K562 (cell line): Measurements from ENCODE around the gene C5AR2. TPM values are rescaled to one million over a fixed set of nuclear protein-coding genes. Genes with fewer than 3 reads are reported as not detected.

Experiments
- ATAC-seq: fragments of 200-7000 bp; cut with Tn5 transposase; 3 replicates; pipeline ENCODE4 v1.9.1; 2020; ENCODE audit warnings: moderate library complexity
- BruUV-seq: library from RNA; stranded (reverse); fragments of 400-500 nt; replicated peaks from 2 replicates; lab custom pipeline; 2021; lab: Mats Ljungman, UMichigan
- CTCF ChIA-PET: fragments of 300-600 bp; formaldehyde crosslinking; extraction: SDS; loops from one replicate; lab custom pipeline; 2021; ENCODE audit warnings: low intra/inter-chr PET ratio; lab: Yijun Ruan, JAX
- POLR2A ChIA-PET: fragments of 300-600, 350-650 bp; sonication (Branson Sonifier 250); formaldehyde crosslinking; extraction: SDS; loops from one replicate; lab custom pipeline; 2021; ENCODE audit warnings: antibody characterized with exemption, inconsistent platforms; lab: Yijun Ruan, JAX
- DNase-seq, 4 experiments: peaks; one replicate each; pipeline versions ENCODE4 v3.0.0 to v3.0.0-alpha.2; 2011 to 2018; ENCODE audit warnings: low spot score in 3 of 4, mixed read lengths in 3 of 4; ENCODE audit errors: extremely low read depth in 1 of 4
- FAIRE-seq: peaks from 2 replicates; lab custom pipeline; 2011; peaks lifted over from hg19 to GRCh38; lab: Jason Lieb, UNC
- H2AFZ ChIP-seq: 2 replicates; pipeline ENCODE4 v1.6.0; 2011; ENCODE audit warnings: low read depth, low read length, control low read depth, inconsistent platforms
- H3K27ac ChIP-seq: fragments of 200-600 bp; 3 replicates; pipeline ENCODE4 v1.8.0; 2011; ENCODE audit warnings: low read depth, mild to moderate bottlenecking, control low read depth, inconsistent platforms, low read length, moderate library complexity, mixed read lengths; ENCODE audit errors: extremely low read depth
- H3K27me3 ChIP-seq, 2 experiments: fragments of 300-600 bp in 1 of 2; 2 replicates in 1 of 2; 3 replicates in 1 of 2; pipeline versions ENCODE4 v1.6.0 to v1.8.0; 2011; ENCODE audit warnings: inconsistent platforms in 2 of 2, low read length in 2 of 2, mild to moderate bottlenecking in 1 of 2, mixed read lengths in 1 of 2, moderate library complexity in 1 of 2; ENCODE audit not compliant: control insufficient read depth in 2 of 2, insufficient read depth in 2 of 2
- H3K36me3 ChIP-seq: fragments of 300-600 bp; 3 replicates; pipeline ENCODE4 v1.8.0; 2011; ENCODE audit warnings: mild to moderate bottlenecking, low read length, inconsistent platforms; ENCODE audit not compliant: control insufficient read depth, insufficient read depth
- H3K4me1 ChIP-seq, 2 experiments: fragments of 200-600 bp in 1 of 2; replicated peaks in 1 of 2; 2 replicates in 1 of 2; 3 replicates in 1 of 2; pipeline versions ENCODE4 v1.5.1 to v1.8.0; 2011; ENCODE audit warnings: inconsistent platforms in 2 of 2, low read length in 2 of 2, mild to moderate bottlenecking in 1 of 2, mixed read lengths in 1 of 2, moderate library complexity in 1 of 2; ENCODE audit not compliant: control insufficient read depth in 2 of 2, insufficient read depth in 2 of 2
- H3K4me2 ChIP-seq: 2 replicates; pipeline ENCODE4 v1.6.1; 2011; ENCODE audit warnings: low read length, control low read depth, inconsistent platforms, mixed read lengths; ENCODE audit not compliant: insufficient read depth
- H3K4me3 ChIP-seq: fragments of 200-600 bp; sonication (generic), shearing (Covaris generic); 2 replicates; pipeline ENCODE4 v1.5.1; 2016; ENCODE audit warnings: control low read depth, inconsistent platforms
- H3K79me2 ChIP-seq: fragments of 200-600 bp; 3 replicates; pipeline ENCODE4 v1.8.0; 2011; ENCODE audit warnings: low read length, inconsistent platforms; ENCODE audit not compliant: control insufficient read depth, insufficient read depth
- H3K9ac ChIP-seq, 2 experiments: 2 replicates each; pipeline versions ENCODE4 v1.6.0 to v1.6.1; 2011; ENCODE audit warnings: low read depth in 2 of 2, low read length in 2 of 2, control low read depth in 1 of 2, inconsistent platforms in 1 of 2, mild to moderate bottlenecking in 1 of 2, mixed read lengths in 1 of 2; ENCODE audit not compliant: insufficient read depth in 1 of 2
- H3K9me1 ChIP-seq: one replicate; pipeline ENCODE4 v1.6.0; 2011; ENCODE audit warnings: inconsistent platforms, mild to moderate bottlenecking, low read length, moderate library complexity; ENCODE audit not compliant: control insufficient read depth, insufficient read depth
- H3K9me3 ChIP-seq: replicated peaks from 2 replicates; pipeline ENCODE4 v1.5.1; 2011; ENCODE audit warnings: low read depth, low read length, inconsistent platforms; ENCODE audit not compliant: control insufficient read depth, insufficient read depth
- H4K20me1 ChIP-seq: replicated peaks from 2 replicates; pipeline ENCODE4 v1.6.1; 2011; ENCODE audit warnings: low read length, inconsistent platforms, mixed read lengths; ENCODE audit not compliant: control insufficient read depth, insufficient read depth
- BMI1 ChIP-seq: fragments of 150-350 bp; IDR thresholded peaks from 2 replicates; pipeline ENCODE4 v1.6.1; 2014; ENCODE audit warnings: low read length
- CHD1 ChIP-seq: fragments of 200-600 bp; sonication (generic); IDR thresholded peaks from one replicate; pipeline ENCODE4 v1.6.1; 2012; ENCODE audit warnings: mild to moderate bottlenecking, moderate library complexity, low read length, inconsistent platforms
- CREM ChIP-seq: IDR thresholded peaks from 2 replicates; pipeline ENCODE4 v1.6.1; 2014; ENCODE audit warnings: antibody characterized with exemption, low read depth
- FIP1L1 ChIP-seq: fragments of 200-400 bp; formaldehyde crosslinking; IDR thresholded peaks from 2 replicates; pipeline ENCODE4 v1.6.1; 2018; ENCODE audit warnings: mild to moderate bottlenecking, low read depth, low read length; ENCODE audit not compliant: poor library complexity, severe bottlenecking
- FOXJ3 ChIP-seq: sonication (generic); formaldehyde crosslinking; IDR thresholded peaks from 2 replicates; pipeline ENCODE4 v1.4.0; 2020; ENCODE audit warnings: mild to moderate bottlenecking, missing genetic modification reagents
- ILF3 ChIP-seq: fragments of 450-650 bp; IDR thresholded peaks from 2 replicates; pipeline ENCODE4 v1.6.1; 2018; ENCODE audit warnings: antibody characterized with exemption, mild to moderate bottlenecking, moderate library complexity, borderline replicate concordance
- JUND ChIP-seq, 2 experiments: IDR thresholded peaks; 2 replicates in 1 of 2; 3 replicates in 1 of 2; pipeline ENCODE4 v1.6.1; 2011; ENCODE audit warnings: borderline replicate concordance in 2 of 2, low read depth in 2 of 2, low read length in 2 of 2, improper control_type of control experiment in 1 of 2, missing biosample characterization in 1 of 2, missing genetic modification characterization in 1 of 2, missing genetic modification reagents in 1 of 2
- MBD2 ChIP-seq: sonication (generic); IDR thresholded peaks from 2 replicates; pipeline ENCODE4 v1.6.1; 2016; ENCODE audit warnings: low read depth, borderline replicate concordance
- MYBL2 ChIP-seq, 2 experiments: fragments of 450-650 bp in 1 of 2; sonication (generic) in 1 of 2; formaldehyde crosslinking in 1 of 2; IDR thresholded peaks; 2 replicates each; pipeline versions ENCODE4 v1.6.1 to v1.8.1; 2017 to 2022; ENCODE audit warnings: borderline replicate concordance in 1 of 2, inconsistent platforms in 1 of 2, low read depth in 1 of 2, mild to moderate bottlenecking in 1 of 2, missing genetic modification reagents in 1 of 2, moderate library complexity in 1 of 2
- NCOA6 ChIP-seq: fragments of 450-650 bp; IDR thresholded peaks from 2 replicates; pipeline ENCODE4 v1.6.1; 2017; ENCODE audit warnings: mild to moderate bottlenecking
- NEUROD1 ChIP-seq: fragments of 150-350 bp; IDR thresholded peaks from 2 replicates; pipeline ENCODE4 v1.6.1; 2014; ENCODE audit warnings: borderline replicate concordance, low read length, low read depth; ENCODE audit not compliant: partially characterized antibody
- NFRKB ChIP-seq: fragments of 450-650 bp; IDR thresholded peaks from 2 replicates; pipeline ENCODE4 v1.6.1; 2016; ENCODE audit warnings: low read depth
- SAP30 ChIP-seq: fragments of 200-600 bp; sonication (generic); IDR thresholded peaks from 2 replicates; pipeline ENCODE4 v1.6.1; 2012; ENCODE audit warnings: borderline replicate concordance, low read depth, mild to moderate bottlenecking, moderate library complexity, low read length, control low read depth, inconsistent platforms; ENCODE audit not compliant: insufficient read depth, poor library complexity, severe bottlenecking
- SMAD3 ChIP-seq: fragments of 450-650 bp; formaldehyde crosslinking; conservative IDR thresholded peaks from 2 replicates; pipeline ENCODE4 v1.4.0; 2020; ENCODE audit warnings: mild to moderate bottlenecking
- ZNF239 ChIP-seq: fragments of 250-450 bp; sonication (Bioruptor Pico); IDR thresholded peaks from 2 replicates; pipeline ENCODE4 v1.4.0; 2020; ENCODE audit warnings: mild to moderate bottlenecking
- ZNF384 ChIP-seq: IDR thresholded peaks from 2 replicates; pipeline ENCODE4 v1.6.1; 2012; ENCODE audit warnings: low read depth, low read length, improper control_type of control experiment
- ZNF512 ChIP-seq: IDR thresholded peaks from 2 replicates; pipeline ENCODE4 v1.6.1; 2016; ENCODE audit warnings: missing genetic modification characterization, missing compliant biosample characterization
- ZNF586 ChIP-seq: fragments of 450-650 bp; formaldehyde crosslinking; conservative IDR thresholded peaks from 2 replicates; pipeline ENCODE4 v1.4.0; 2020; ENCODE audit warnings: mild to moderate bottlenecking, moderate library complexity
- WGBS: fragments of 100-300 bp; shearing (Covaris generic); methylation state at CpG from one replicate; pipeline ENCODE4 v1.1.6; 2016; ENCODE audit warnings: low coverage, mixed read lengths; ENCODE audit not compliant: insufficient coverage; ENCODE audit errors: missing lambda C conversion rate; 5-methylcytosine and 5-hydroxymethylcytosine counted together
- in situ Hi-C: fragments of 300-500 bp; cut with MboI; formaldehyde crosslinking; loops from 4 replicates; pipeline ENCODE4 v1.15.0; 2018; ENCODE audit warnings: inconsistent platforms, mixed read lengths
- intact Hi-C: fragments of 100-400 bp; cut with micrococcal nuclease; formaldehyde crosslinking; loops from 2 replicates; pipeline ENCODE4 v1.14.2; 2022
- polyA plus RNA-seq, 8 experiments: library from polyadenylated mRNA; depleted of rRNA in 4 of 8; stranded (reverse) in 5 of 8; unstranded in 3 of 8; fragments of >200 nt; fragmentation: Nextera tagmentation in 2 of 8; fragmentation: Illumina TruSeq in 1 of 8; extraction: Ambion mirVana in 2 of 8; extraction: Trizol in 1 of 8; gene quantifications; 2 replicates each; pipeline versions ENCODE4 v1.2.1 to v1.2.3, GENCODE V29; 2011 to 2014; ENCODE audit warnings: inconsistent platforms in 1 of 8, missing spikeins in 1 of 8
- total RNA-seq, 7 experiments: library from RNA; depleted of rRNA in 6 of 7; stranded (reverse); fragments of >200 nt in 6 of 7; fragmentation: Illumina TruSeq in 2 of 7; extraction: Trizol in 2 of 7; gene quantifications; 2 replicates each; pipeline versions ENCODE4 v1.2.1 to v1.2.3, GENCODE V29; 2011 to 2021; ENCODE audit warnings: low replicate concordance in 1 of 7

Gene C5AR2
- total and polyA plus RNA-seq, 9 of the 15 experiments (the other 6 are each of a cell fraction or from before 2014, with no cell fraction given), result 0.01 to 1.1 (median 0.13) TPM

GRCh38 chr19:47323409-47323808, 8.6 kb upstream of the C5AR2 start:
- ATAC-seq (no peak; the same call in none of the 3 replicates), DNase-seq (no peak), FAIRE-seq (no peak)
- in situ Hi-C loops, result no loop called here
- Histone ChIP-seq H3K4me3 (no peak overlapping the region), H3K4me1 (peaks cover 7 to 22% of the 10 kb centered on the region in 2 experiments; a peak in 4 of 5 replicates), H4K20me1 (no peaks in the 10 kb centered on the region)
- no TSS peak for BruUV-seq
- POLR2A ChIA-PET, result interaction anchor here (1.7 kb wide), 1 partner anchor 8 kb away, joined by 5 read pairs; no protein-coding TSS in a partner anchor
- WGBS, result 54% methylated on average over 8 of the region's 8 CpGs
- TF ChIP-seq MBD2 (no peak), NCOA6 (no peak), BMI1 (no peak), FOXJ3 (no peak), NFRKB (no peak), SAP30 (no peak), JUND (IDR thresholded peaks at IDR 0.05; ENCODE audit: borderline replicate concordance, low read depth, low read length) (no peak), JUND (tag; IDR thresholded peaks at IDR 0.05; ENCODE audit: borderline replicate concordance, low read depth, low read length) (no peak), ILF3 (no peak), MYBL2 (IDR thresholded peaks at IDR 0.05; ENCODE audit: low read depth) (no peak), MYBL2 (CRISPR knock-in tag; IDR thresholded peaks at IDR 0.05; ENCODE audit: borderline replicate concordance) (no peak), ZNF384 (no peak), SMAD3 (no peak), ZNF586 (CRISPR knock-in tag) (no peak), ZNF512 (no peak), ZNF239 (CRISPR knock-in tag) (no peak), CHD1 (no peak), CREM (no peak), NEUROD1 (no peak), FIP1L1 (no peak)
- TF ChIP-seq, all 486 proteins: peak for 0
- H3K27me3 ChIP-seq, result no peaks in the 10 kb centered on the region; a peak in 1 of 5 replicates
- H3K27ac ChIP-seq, result no peak overlapping the region
- no peaks in the 10 kb centered on the region for H3K79me2 ChIP-seq
- no peaks in the 10 kb centered on the region for H3K9me1 ChIP-seq
- H2AFZ ChIP-seq, result peak overlapping the region; percentile 43; the same call in 1 of the 2 replicates
- H3K4me2 ChIP-seq, result no peak overlapping the region
- CTCF ChIA-PET, result no interaction called here
- H3K9ac ChIP-seq, result peak overlapping the region in 1 of 2 experiments; percentile 54; a peak in 2 of 4 replicates
- intact Hi-C loops, result no loop called here
- no peaks in the 10 kb centered on the region for H3K36me3 ChIP-seq
- no peaks in the 10 kb centered on the region for H3K9me3 ChIP-seq
